Endodermal cell (in vitro differentiated cells): ENCODE results near the gene ITGA2. TPM values are rescaled to one million over a fixed set of nuclear protein-coding genes. Genes with fewer than 3 reads are reported as not detected.

Experiments used
- DNase-seq: peaks from one replicate; pipeline ENCODE4 v3.0.0-alpha.2; 2017
- H3K27ac ChIP-seq: 2 replicates; pipeline ENCODE4 v1.5.1; 2013; ENCODE audit warnings: mild to moderate bottlenecking, low read depth, low read length, moderate library complexity
- H3K27me3 ChIP-seq: 2 replicates; pipeline ENCODE4 v1.6.1; 2013; ENCODE audit warnings: mild to moderate bottlenecking, low read length, moderate library complexity; ENCODE audit not compliant: insufficient read depth, control insufficient read depth, poor library complexity, severe bottlenecking
- H3K36me3 ChIP-seq: 2 replicates; pipeline ENCODE4 v1.7.0; 2013; ENCODE audit warnings: mild to moderate bottlenecking, low read length, moderate library complexity; ENCODE audit not compliant: control insufficient read depth, insufficient read depth
- H3K4me1 ChIP-seq: one replicate; pipeline ENCODE4 v1.7.0; 2013; ENCODE audit warnings: low read length; ENCODE audit not compliant: control insufficient read depth, insufficient read depth
- H3K4me3 ChIP-seq: 2 replicates; pipeline ENCODE4 v1.5.1; 2013; ENCODE audit warnings: mild to moderate bottlenecking, low read length, moderate library complexity
- H3K9ac ChIP-seq: 2 replicates; pipeline ENCODE4 v1.6.1; 2013; ENCODE audit warnings: mild to moderate bottlenecking, low read length, moderate library complexity; ENCODE audit not compliant: poor library complexity, severe bottlenecking; ENCODE audit errors: extremely low read depth
- H3K9me3 ChIP-seq: 2 replicates; pipeline ENCODE4 v1.6.1; 2013; ENCODE audit warnings: mild to moderate bottlenecking, low read length, moderate library complexity; ENCODE audit not compliant: control insufficient read depth
- H3K27ac Mint-ChIP-seq: 2 replicates; pipeline ENCODE4 v1.8.0; 2020; ENCODE audit warnings: mixed read lengths
- H3K27me3 Mint-ChIP-seq: 2 replicates; pipeline ENCODE4 v1.8.0; 2021; ENCODE audit warnings: mild to moderate bottlenecking, mixed read lengths; ENCODE audit not compliant: insufficient read depth
- H3K36me3 Mint-ChIP-seq: 2 replicates; pipeline ENCODE4 v1.8.0; 2020; ENCODE audit warnings: low read depth, mixed read lengths
- H3K4me1 Mint-ChIP-seq: 2 replicates; pipeline ENCODE4 v1.8.0; 2020; ENCODE audit warnings: mixed read lengths
- H3K4me3 Mint-ChIP-seq: 2 replicates; pipeline ENCODE4 v1.8.0; 2020; ENCODE audit warnings: mild to moderate bottlenecking, moderate library complexity, mixed read lengths
- H3K9me3 Mint-ChIP-seq: 2 replicates; pipeline ENCODE4 v1.8.0; 2020; ENCODE audit warnings: mild to moderate bottlenecking, mixed read lengths
- CTCF ChIP-seq: fragments of 200-600 bp; sonication (generic); conservative IDR thresholded peaks from 2 replicates; pipeline ENCODE4 v1.5.0; 2021; ENCODE audit warnings: antibody characterized with exemption, mild to moderate bottlenecking
- WGBS, 2 experiments: methylation state at CpG; one replicate each; pipeline versions ENCODE4 v1.1.5 to v1.1.7; 2013; ENCODE audit warnings: missing lambda C conversion rate in 2 of 2, mixed read lengths in 1 of 2; ENCODE audit not compliant: insufficient coverage in 1 of 2, insufficient read length in 1 of 2; 5-methylcytosine and 5-hydroxymethylcytosine counted together
- total RNA-seq, 2 donors: library from RNA; stranded (reverse); fragmentation: NEBNext Ultra II Directional in 1 of 2; extraction: Animal tissue kit (Norgen Biotek cat#: 25700) in 1 of 2; gene quantifications; 2 replicates in 1 of 2; 3 replicates in 1 of 2; pipeline ENCODE4 v1.2.1, GENCODE V29; 2021

ITGA2 gene
- total RNA-seq, 2 donors from 2014 or later: 1.3 to 4.0 TPM

- Mint-ChIP-seq H3K36me3 (no peaks in the 10 kb centered on the region), H3K27ac (no peak overlapping the region), H3K4me1 (no peaks in the 10 kb centered on the region), H3K27me3 (no peaks in the 10 kb centered on the region), H3K4me3 (no peak overlapping the region), H3K9me3 (no peaks in the 10 kb centered on the region)
- no peak overlapping the region for H3K9ac ChIP-seq
- no peaks in the 10 kb centered on the region for H3K27me3 ChIP-seq
- no peaks in the 10 kb centered on the region for H3K36me3 ChIP-seq
- DNase-seq: no peak
- WGBS, 2 experiments: 82 to 88% methylated on average over 1 of the region's 1 CpG
- no peak overlapping the region for H3K4me3 ChIP-seq
- H3K4me1 ChIP-seq: no peaks in the 10 kb centered on the region
- no peaks in the 10 kb centered on the region for H3K9me3 ChIP-seq
- H3K27ac ChIP-seq: no peak overlapping the region
- TF ChIP-seq CTCF: no peak
These were observed 52.6 kb downstream of the ITGA2 start for GRCh38 chr5:53041740-53042139.

GRCh38 chr5:53045263-53045662 lies 56.1 kb downstream of the ITGA2 start:
- no peaks in the 10 kb centered on the region for H3K9me3 Mint-ChIP-seq
- H3K36me3 ChIP-seq: no peaks in the 10 kb centered on the region
- no peak overlapping the region for H3K27ac Mint-ChIP-seq
- H3K27me3 ChIP-seq: no peaks in the 10 kb centered on the region
- no peak for TF ChIP-seq CTCF
- DNase-seq: no peak
- H3K9me3 ChIP-seq: no peaks in the 10 kb centered on the region
- no peaks in the 10 kb centered on the region for H3K4me1 ChIP-seq
- H3K27ac ChIP-seq: no peak overlapping the region
- no peak overlapping the region for H3K4me3 Mint-ChIP-seq
- no peaks in the 10 kb centered on the region for H3K36me3 Mint-ChIP-seq
- H3K4me3 ChIP-seq: no peak overlapping the region
- H3K9ac ChIP-seq: no peak overlapping the region
- no peaks in the 10 kb centered on the region for H3K4me1 Mint-ChIP-seq
- H3K27me3 Mint-ChIP-seq: no peaks in the 10 kb centered on the region

- H3K27me3 ChIP-seq: no peaks in the 10 kb centered on the region
- H3K27ac ChIP-seq: no peak overlapping the region
- H3K27ac Mint-ChIP-seq: no peak overlapping the region
- H3K4me1 ChIP-seq: no peaks in the 10 kb centered on the region
- TF ChIP-seq CTCF: no peak
- no peaks in the 10 kb centered on the region for H3K36me3 ChIP-seq
- H3K9ac ChIP-seq: no peak overlapping the region
- H3K4me1 Mint-ChIP-seq: no peaks in the 10 kb centered on the region
- no peak overlapping the region for H3K4me3 Mint-ChIP-seq
- H3K36me3 Mint-ChIP-seq: no peaks in the 10 kb centered on the region
- H3K9me3 Mint-ChIP-seq: no peaks in the 10 kb centered on the region
- no peaks in the 10 kb centered on the region for H3K9me3 ChIP-seq
- H3K4me3 ChIP-seq: no peak overlapping the region
- no peak for DNase-seq
- H3K27me3 Mint-ChIP-seq: no peaks in the 10 kb centered on the region
- 86 to 89% methylated on average over 1 to 2 of the region's 2 CpGs for WGBS, 2 experiments
These were observed 59.1 kb downstream of the ITGA2 start for GRCh38 chr5:53048248-53048647.
